Neural progenitor cell (in vitro differentiated cells): ENCODE results near the gene NFASC.

Source experiments
- CTCF ChIP-seq: fragments of 200-600 bp; sonication (generic); IDR thresholded peaks from 2 replicates; pipeline ENCODE4 v1.5.1; 2017; ENCODE audit warnings: antibody characterized with exemption, mild to moderate bottlenecking
- EZH2phosphoT487 ChIP-seq: fragments of 200-600 bp; sonication (generic); IDR thresholded peaks from 2 replicates; pipeline ENCODE4 v1.6.1; 2017; ENCODE audit warnings: antibody characterized with exemption

GRCh38 chr1:205030896-205031295 lies 160.2 kb downstream of the NFASC start:
- TF ChIP-seq CTCF (no peak), EZH2phosphoT487 (no peak)
